Measurements from ENCODE around the gene GRM7. TPM values are rescaled to one million over a fixed set of nuclear protein-coding genes. Genes with fewer than 3 reads are reported as not detected.
A peak's percentile ranks its signal among the peaks of the same experiment; 100 is the strongest.

GRM7 gene
- total RNA-seq, 4 donors from 2014 or later = 0.09 TPM; not detected in 3

DNA sequence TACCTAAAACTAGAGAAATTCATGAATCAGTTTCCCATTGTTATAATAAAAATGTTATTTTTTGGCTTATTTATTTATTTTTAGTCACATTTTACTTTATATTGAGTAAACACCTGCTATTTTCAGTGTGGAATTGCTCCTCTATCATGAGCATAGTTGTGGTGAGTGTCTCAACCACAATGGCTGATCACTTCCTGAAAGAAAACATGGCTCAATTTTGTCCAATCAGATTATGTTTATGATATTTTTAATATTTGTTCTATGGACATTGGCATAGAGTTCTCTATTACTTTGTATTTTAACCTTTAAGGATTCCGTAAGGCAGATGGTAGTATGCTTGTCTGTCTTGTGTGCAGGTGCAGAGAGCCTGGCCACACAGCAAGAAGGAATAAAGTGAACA is 16.2 kb upstream of the GRM7 start:
- H3K36me3 ChIP-seq = no peaks in the 10 kb centered on the region
- H3K4me3 ChIP-seq = no peak overlapping the region
- no peaks in the 10 kb centered on the region for H3K9me3 ChIP-seq
- no peak for DNase-seq
- intact Hi-C loops (cut with DNase I) = no loop called here
- TF ChIP-seq, protein P1, sequence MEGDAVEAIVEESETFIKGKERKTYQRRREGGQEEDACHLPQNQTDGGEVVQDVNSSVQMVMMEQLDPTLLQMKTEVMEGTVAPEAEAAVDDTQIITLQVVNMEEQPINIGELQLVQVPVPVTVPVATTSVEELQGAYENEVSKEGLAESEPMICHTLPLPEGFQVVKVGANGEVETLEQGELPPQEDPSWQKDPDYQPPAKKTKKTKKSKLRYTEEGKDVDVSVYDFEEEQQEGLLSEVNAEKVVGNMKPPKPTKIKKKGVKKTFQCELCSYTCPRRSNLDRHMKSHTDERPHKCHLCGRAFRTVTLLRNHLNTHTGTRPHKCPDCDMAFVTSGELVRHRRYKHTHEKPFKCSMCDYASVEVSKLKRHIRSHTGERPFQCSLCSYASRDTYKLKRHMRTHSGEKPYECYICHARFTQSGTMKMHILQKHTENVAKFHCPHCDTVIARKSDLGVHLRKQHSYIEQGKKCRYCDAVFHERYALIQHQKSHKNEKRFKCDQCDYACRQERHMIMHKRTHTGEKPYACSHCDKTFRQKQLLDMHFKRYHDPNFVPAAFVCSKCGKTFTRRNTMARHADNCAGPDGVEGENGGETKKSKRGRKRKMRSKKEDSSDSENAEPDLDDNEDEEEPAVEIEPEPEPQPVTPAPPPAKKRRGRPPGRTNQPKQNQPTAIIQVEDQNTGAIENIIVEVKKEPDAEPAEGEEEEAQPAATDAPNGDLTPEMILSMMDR (IDR thresholded peaks at IDR 0.05) = no peak
- TF ChIP-seq POLR2A (IDR thresholded peaks at IDR 0.05) = no peak
- H3K27me3 ChIP-seq = no peaks in the 10 kb centered on the region
- 73 to 86% methylated on average over 1 of the region's 1 CpG for WGBS, 2 donors
- no peak overlapping the region for H3K27ac ChIP-seq
- H3K4me1 ChIP-seq = no peaks in the 10 kb centered on the region

DNA sequence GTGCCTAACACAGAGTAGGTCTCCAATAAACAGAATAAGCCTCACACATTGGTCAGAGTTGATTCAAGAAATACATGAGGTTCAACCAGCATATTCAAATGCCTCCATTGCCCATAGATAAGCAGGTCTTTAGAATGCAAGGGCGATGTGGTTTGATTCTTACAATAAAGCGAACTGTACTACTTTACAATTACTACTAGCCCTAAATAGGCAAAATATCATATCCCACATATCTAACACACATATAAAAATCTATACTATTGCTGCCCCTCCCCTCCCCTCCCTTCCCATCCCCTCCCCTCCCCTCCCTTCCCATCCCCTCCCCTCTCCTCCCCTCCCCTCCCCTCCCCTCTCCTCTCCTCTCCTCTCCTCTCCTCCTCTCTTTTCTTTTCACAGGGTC is 6.7 kb upstream of the GRM7 start:
- Histone ChIP-seq H3K4me3 (no peak overlapping the region), H3K4me1 (no peaks in the 10 kb centered on the region), H3K27me3 (peaks cover 0 to 5% (median 0%) of the 10 kb centered on the region in 4 donors), H3K36me3 (no peaks in the 10 kb centered on the region), H3K9me3 (no peaks in the 10 kb centered on the region), H3K27ac (no peak overlapping the region)
- DNase-seq = no peak
- TF ChIP-seq, protein P1 (IDR thresholded peaks at IDR 0.05) = no peak
- no peak for TF ChIP-seq POLR2A (IDR thresholded peaks at IDR 0.05)
- WGBS, 2 donors = 68 to 73% methylated on average over 2 of the region's 2 CpGs
- intact Hi-C loops (cut with DNase I) = no loop called here

DNA sequence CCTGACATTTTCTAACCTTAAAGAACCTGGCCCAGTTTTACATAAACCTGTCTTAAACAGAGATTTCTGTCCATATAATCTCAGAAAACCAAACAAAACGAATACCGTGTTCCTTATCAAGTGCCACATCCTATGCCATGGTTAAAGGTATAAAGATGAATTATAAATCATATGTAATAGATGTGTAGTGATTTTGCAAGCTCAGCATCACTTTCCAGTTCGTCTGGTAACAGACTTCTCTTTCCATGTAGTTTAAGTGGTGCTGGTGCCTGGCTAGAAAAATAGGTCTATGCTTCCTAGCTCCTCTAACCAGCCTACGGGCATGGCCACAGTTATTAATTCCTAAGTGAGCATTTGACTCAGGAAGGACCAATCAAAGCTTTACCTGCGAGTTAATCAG is 3.4 kb upstream of the GRM7 start:
- no peaks in the 10 kb centered on the region for H3K9me3 ChIP-seq
- peaks cover 8 to 21% (median 8%) of the 10 kb centered on the region in 3 donors for H3K4me1 ChIP-seq
- DNase-seq = no peak
- no peak for TF ChIP-seq POLR2A (IDR thresholded peaks at IDR 0.05)
- TF ChIP-seq, protein P1 (IDR thresholded peaks at IDR 0.05) = no peak
- H3K36me3 ChIP-seq = no peaks in the 10 kb centered on the region
- peaks cover 0 to 35% (median under 1%) of the 10 kb centered on the region in 4 donors for H3K27me3 ChIP-seq
- intact Hi-C loops (cut with DNase I) = no loop called here
- WGBS, 2 donors = 61 to 69% methylated on average over 5 of the region's 5 CpGs
- no peak overlapping the region for H3K27ac ChIP-seq
- no peak overlapping the region for H3K4me3 ChIP-seq

- peak overlapping the region; percentile 6 to 51 (median 22) for H3K4me3 ChIP-seq
- 5 to 9% methylated on average over 9 to 25 of the region's 28 CpGs for WGBS, 2 donors
Observed at GRCh38 chr3:6860149-6860953, 564 bp upstream of the GRM7 start.

GRCh38 chr3:6861625-6862000 is 698 bp downstream of the GRM7 start:
- 0 to 10% methylated on average over 2 to 4 of the region's 30 CpGs for WGBS, 2 donors

More at GRCh38 chr3:6860149-6860953, 564 bp upstream of the GRM7 start:
- DNase-seq = no peak
- Histone ChIP-seq H3K27ac (no peak overlapping the region), H3K36me3 (no peaks in the 10 kb centered on the region), H3K9me3 (no peaks in the 10 kb centered on the region), H3K27me3 (peaks cover 0 to 60% (median 2%) of the 10 kb centered on the region in 4 donors), H3K4me1 (peaks cover 8 to 24% (median 8%) of the 10 kb centered on the region in 3 donors)
- intact Hi-C loops (cut with DNase I) = no loop called here
- no peak for TF ChIP-seq POLR2A (IDR thresholded peaks at IDR 0.05)
- TF ChIP-seq, protein P1 (IDR thresholded peaks at IDR 0.05) = no peak

More at GRCh38 chr3:6861625-6862000, 698 bp downstream of the GRM7 start:
- peak overlapping the region in 3 of 4 donors; percentile 14 to 51 (median 31) for H3K4me3 ChIP-seq
- H3K27me3 ChIP-seq = peaks cover 0 to 61% (median 2%) of the 10 kb centered on the region in 4 donors
- no peaks in the 10 kb centered on the region for H3K9me3 ChIP-seq
- intact Hi-C loops (cut with DNase I) = no loop called here
- no peaks in the 10 kb centered on the region for H3K36me3 ChIP-seq
- TF ChIP-seq, protein P1 (IDR thresholded peaks at IDR 0.05) = no peak
- no peak for TF ChIP-seq POLR2A (IDR thresholded peaks at IDR 0.05)
- H3K4me1 ChIP-seq = peaks cover 8 to 24% (median 8%) of the 10 kb centered on the region in 3 donors
- DNase-seq = no peak
- no peak overlapping the region for H3K27ac ChIP-seq
